ENCODE data around the gene VENTX. TPM values are rescaled to one million over a fixed set of nuclear protein-coding genes. Genes with fewer than 3 reads are reported as not detected.

The VENTX gene
- total and polyA plus RNA-seq, 2 experiments from 2014 or later, result not detected

DNA sequence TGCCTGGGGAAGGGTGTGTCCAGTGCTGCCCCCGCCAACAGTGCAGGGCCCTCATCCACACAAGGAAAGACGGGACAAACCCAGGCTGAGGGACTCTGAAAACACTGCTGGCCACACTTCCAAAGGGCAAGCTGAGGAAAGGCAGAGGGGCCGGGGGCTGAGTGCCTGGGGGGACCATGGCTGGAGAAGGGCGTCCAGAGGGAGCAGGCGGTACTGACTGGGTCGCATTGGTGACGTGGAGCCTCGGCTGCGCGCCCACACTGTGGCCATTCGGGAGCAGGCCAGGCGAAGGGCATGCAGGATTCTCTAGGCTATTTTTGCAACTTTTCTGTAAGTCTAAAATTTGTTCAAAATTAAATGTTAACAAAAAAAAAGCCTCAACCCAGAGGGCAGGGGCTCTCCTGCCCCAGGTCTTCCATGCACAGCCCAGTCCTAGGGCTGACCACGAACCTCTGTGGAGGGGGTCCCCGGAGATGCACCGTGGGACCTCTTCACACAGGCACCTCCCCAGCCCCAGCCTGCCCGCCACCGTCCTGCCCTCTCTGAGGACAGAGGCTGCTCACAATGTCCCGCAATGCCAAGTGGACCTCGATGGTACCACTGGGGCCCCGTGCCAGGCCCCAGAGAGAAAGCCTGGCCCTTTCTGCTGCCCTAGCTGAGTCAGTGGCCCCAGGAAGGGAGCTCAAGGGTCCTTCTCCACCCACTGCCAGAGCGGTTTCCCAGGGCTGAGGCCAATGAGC, 28.6 kb downstream of the VENTX start:
- no peak for TF ChIP-seq EZH2phosphoT487 (IDR thresholded peaks at IDR 0.05; ENCODE audit: insufficient read depth, low read depth)
- TF ChIP-seq EZH2 (IDR thresholded peaks at IDR 0.05; ENCODE audit: insufficient read depth, poor library complexity, severe bottlenecking), result no peak
- H3K9ac ChIP-seq, result no peak overlapping the region
- no peak overlapping the region for H3K4me2 ChIP-seq (ENCODE audit: unreplicated experiment)
- no peak overlapping the region for H3K4me3 ChIP-seq
- H3K79me2 ChIP-seq (ENCODE audit: insufficient read depth), result no peaks in the 10 kb centered on the region
- no peaks in the 10 kb centered on the region for H3K27me3 ChIP-seq (replicated peaks; ENCODE audit: insufficient read depth)
- in situ Hi-C loops (cut with MboI), result no loop called here
- H2AFZ ChIP-seq, result no peak overlapping the region
- H3F3A ChIP-seq (ENCODE audit: insufficient read depth), result no peaks in the 10 kb centered on the region
- no peak for DNase-seq
- H3K9me3 ChIP-seq (ENCODE audit: low read depth), result no peaks in the 10 kb centered on the region
- no peaks in the 10 kb centered on the region; the same call in 1 of the 2 replicates for H3K4me1 ChIP-seq (ENCODE audit: insufficient read depth)
- H4K20me1 ChIP-seq (ENCODE audit: insufficient read depth), result no peaks in the 10 kb centered on the region
- 72 to 76% methylated on average over 21 of the region's 21 CpGs for WGBS, 2 experiments (ENCODE audit: low coverage in 1 of 2, low lambda C conversion rate in 2 of 2, missing lambda C conversion rate in 2 of 2)
- no peaks in the 10 kb centered on the region for H3K36me3 ChIP-seq (ENCODE audit: low read depth)
- H3K9me2 ChIP-seq (ENCODE audit: insufficient read depth), result no peaks in the 10 kb centered on the region
- no peak overlapping the region for H3K27ac ChIP-seq

GRCh38 chr10:133267293-133267692, 29.6 kb downstream of the VENTX start:
- Histone ChIP-seq H4K20me1 (ENCODE audit: insufficient read depth) (no peaks in the 10 kb centered on the region), H3F3A (ENCODE audit: insufficient read depth) (no peaks in the 10 kb centered on the region), H3K9me2 (ENCODE audit: insufficient read depth) (no peaks in the 10 kb centered on the region), H3K9ac (no peak overlapping the region), H3K27ac (no peak overlapping the region), H3K36me3 (ENCODE audit: low read depth) (no peaks in the 10 kb centered on the region), H3K4me2 (ENCODE audit: unreplicated experiment) (no peak overlapping the region), H3K79me2 (ENCODE audit: insufficient read depth) (no peaks in the 10 kb centered on the region), H2AFZ (no peak overlapping the region), H3K9me3 (ENCODE audit: low read depth) (no peaks in the 10 kb centered on the region), H3K27me3 (replicated peaks; ENCODE audit: insufficient read depth) (no peaks in the 10 kb centered on the region), H3K4me3 (no peak overlapping the region), H3K4me1 (ENCODE audit: insufficient read depth) (no peaks in the 10 kb centered on the region)
- no peak for DNase-seq
- 70 to 72% methylated on average over 9 to 14 of the region's 14 CpGs for WGBS, 2 experiments (ENCODE audit: low coverage in 1 of 2, low lambda C conversion rate in 2 of 2, missing lambda C conversion rate in 2 of 2)
- in situ Hi-C loops (cut with MboI), result no loop called here
- TF ChIP-seq EZH2 (IDR thresholded peaks at IDR 0.05; ENCODE audit: insufficient read depth, poor library complexity, severe bottlenecking) (no peak), EZH2phosphoT487 (IDR thresholded peaks at IDR 0.05; ENCODE audit: insufficient read depth, low read depth) (no peak)

DNA sequence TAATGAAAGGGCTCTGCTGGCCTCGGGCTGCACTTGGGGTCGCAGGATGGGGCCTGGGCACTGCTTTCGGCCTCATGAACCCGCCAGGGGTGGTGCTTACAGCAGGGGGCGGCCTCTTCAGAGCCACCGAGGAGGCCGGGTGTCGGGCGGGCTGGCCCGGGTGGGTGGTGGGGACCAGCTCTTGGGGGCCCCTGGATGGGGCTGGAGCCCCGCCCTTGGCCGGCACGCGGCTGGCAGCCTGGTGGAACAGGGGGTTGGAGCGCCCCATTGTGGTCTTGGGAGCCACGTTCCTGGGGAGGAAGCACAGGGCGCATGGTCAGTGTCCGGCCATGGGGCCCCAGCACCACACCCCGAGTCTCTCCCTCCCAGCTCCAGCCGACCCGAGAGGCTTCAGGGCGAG, 30.2 kb downstream of the VENTX start:
- DNase-seq, result no peak
- no peaks in the 10 kb centered on the region for H3K79me2 ChIP-seq (ENCODE audit: insufficient read depth)
- no peaks in the 10 kb centered on the region for H3K4me1 ChIP-seq (ENCODE audit: insufficient read depth)
- no peak overlapping the region for H3K27ac ChIP-seq
- H3K4me2 ChIP-seq (ENCODE audit: unreplicated experiment), result no peak overlapping the region
- H3K9ac ChIP-seq, result no peak overlapping the region
- H3K9me3 ChIP-seq (ENCODE audit: low read depth), result no peaks in the 10 kb centered on the region
- no peak overlapping the region for H3K4me3 ChIP-seq
- 95% methylated on average over 18 to 22 of the region's 22 CpGs for WGBS, 2 experiments (ENCODE audit: low coverage in 1 of 2, low lambda C conversion rate in 2 of 2, missing lambda C conversion rate in 2 of 2)
- no peaks in the 10 kb centered on the region for H3K36me3 ChIP-seq (ENCODE audit: low read depth)
- no peak for TF ChIP-seq EZH2 (IDR thresholded peaks at IDR 0.05; ENCODE audit: insufficient read depth, poor library complexity, severe bottlenecking)
- no peak for TF ChIP-seq EZH2phosphoT487 (IDR thresholded peaks at IDR 0.05; ENCODE audit: insufficient read depth, low read depth)
- H3F3A ChIP-seq (ENCODE audit: insufficient read depth), result no peaks in the 10 kb centered on the region
- no peaks in the 10 kb centered on the region for H3K27me3 ChIP-seq (replicated peaks; ENCODE audit: insufficient read depth)
- H4K20me1 ChIP-seq (ENCODE audit: insufficient read depth), result no peaks in the 10 kb centered on the region
- no peak overlapping the region for H2AFZ ChIP-seq
- in situ Hi-C loops (cut with MboI), result no loop called here
- H3K9me2 ChIP-seq (ENCODE audit: insufficient read depth), result no peaks in the 10 kb centered on the region

DNA sequence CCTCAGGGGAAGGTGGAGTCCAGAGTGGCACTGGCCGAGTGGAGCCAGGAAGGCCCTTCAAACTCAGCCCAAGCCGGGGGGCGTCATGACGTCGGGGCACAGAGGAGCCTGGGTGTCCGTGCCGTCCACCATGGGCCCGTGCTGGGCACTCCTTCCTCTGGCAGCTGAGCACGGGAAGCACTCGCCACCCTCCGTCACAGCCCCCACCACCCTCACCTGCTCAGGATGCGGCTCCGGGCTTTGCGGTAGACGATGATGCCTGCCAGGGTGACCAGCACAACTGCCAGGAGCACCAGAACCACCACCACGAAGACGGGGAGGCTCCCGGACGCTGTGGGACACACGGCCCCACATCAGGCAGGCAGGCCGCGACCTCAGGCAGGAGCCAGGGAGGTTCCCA, 30.9 kb downstream of the VENTX start:
- H3F3A ChIP-seq (ENCODE audit: insufficient read depth), result no peaks in the 10 kb centered on the region
- no peak overlapping the region for H3K4me3 ChIP-seq
- no peak for DNase-seq
- H3K36me3 ChIP-seq (ENCODE audit: low read depth), result no peaks in the 10 kb centered on the region
- H3K4me1 ChIP-seq (ENCODE audit: insufficient read depth), result no peaks in the 10 kb centered on the region
- in situ Hi-C loops (cut with MboI), result no loop called here
- TF ChIP-seq EZH2 (IDR thresholded peaks at IDR 0.05; ENCODE audit: insufficient read depth, poor library complexity, severe bottlenecking) (no peak), EZH2phosphoT487 (IDR thresholded peaks at IDR 0.05; ENCODE audit: insufficient read depth, low read depth) (no peak)
- WGBS, 2 experiments (ENCODE audit: low coverage in 1 of 2, low lambda C conversion rate in 2 of 2, missing lambda C conversion rate in 2 of 2), result 80 to 89% methylated on average over 14 to 21 of the region's 22 CpGs
- no peaks in the 10 kb centered on the region for H3K79me2 ChIP-seq (ENCODE audit: insufficient read depth)
- no peaks in the 10 kb centered on the region for H3K9me2 ChIP-seq (ENCODE audit: insufficient read depth)
- no peak overlapping the region for H3K9ac ChIP-seq
- no peaks in the 10 kb centered on the region for H4K20me1 ChIP-seq (ENCODE audit: insufficient read depth)
- H3K9me3 ChIP-seq (ENCODE audit: low read depth), result no peaks in the 10 kb centered on the region
- no peak overlapping the region for H3K4me2 ChIP-seq (ENCODE audit: unreplicated experiment)
- no peak overlapping the region for H3K27ac ChIP-seq
- no peak overlapping the region for H2AFZ ChIP-seq
- H3K27me3 ChIP-seq (replicated peaks; ENCODE audit: insufficient read depth), result no peaks in the 10 kb centered on the region

All from GM23248 (cell line).